Endometrial microvascular endothelial cells (primary cell): ENCODE data around the gene WLS. TPM values are rescaled to one million over a fixed set of nuclear protein-coding genes. Genes with fewer than 3 reads are reported as not detected.

ENCODE experiments used
- total RNA-seq: library from RNA; depleted of rRNA; stranded (reverse); fragments of >200 nt; gene quantifications from one replicate; pipeline ENCODE4 v1.2.3, GENCODE V29; 2015; ENCODE audit errors: inconsistent ontology term

Gene WLS
- total RNA-seq, 1 donor from 2014 or later: 116 TPM

Other genes with a start within 250 kb of the WLS start
- gene DIRAS3, start 181.9 kb downstream of the WLS start, total RNA-seq: 14.0 TPM
- not detected for gene RPE65, start 217.4 kb upstream of the WLS start, total RNA-seq